Tibial nerve (tissue), 4 donors: ENCODE measurements around the gene ZFP90. TPM values are rescaled to one million over a fixed set of nuclear protein-coding genes. Genes with fewer than 3 reads are reported as not detected.

Experiments used
- DNase-seq, 2 donors: peaks; one replicate each; pipeline ENCODE4 v3.0.0-alpha.2; 2019; ENCODE audit warnings: low spot score in 2 of 2
- H3K27ac ChIP-seq, 4 donors: fragments of 200-600 bp; sonication (generic) in 3 of 4; one replicate each; pipeline ENCODE4 v1.5.1; 2017 to 2019; ENCODE audit warnings: mild to moderate bottlenecking in 1 of 4
- H3K27me3 ChIP-seq, 2 donors: fragments of 200-600 bp; sonication (generic) in 1 of 2; one replicate each; pipeline versions ENCODE4 v1.5.1 to v1.6.0; 2017 to 2019
- H3K36me3 ChIP-seq, 3 donors: fragments of 200-600 bp; sonication (generic); one replicate each; pipeline ENCODE4 v1.5.1; 2018 to 2019
- H3K4me1 ChIP-seq, 4 donors: fragments of 200-600 bp; sonication (generic) in 3 of 4; one replicate each; pipeline ENCODE4 v1.5.1; 2017 to 2019
- H3K4me3 ChIP-seq, 4 donors: fragments of 200-600 bp; sonication (generic) in 3 of 4; one replicate each; pipeline ENCODE4 v1.5.1; 2017 to 2019; ENCODE audit warnings: mild to moderate bottlenecking in 1 of 4, moderate library complexity in 1 of 4
- H3K9me3 ChIP-seq, 4 donors: fragments of 200-600 bp; sonication (generic) in 3 of 4; one replicate each; pipeline ENCODE4 v1.5.1; 2017 to 2019
- EP300 ChIP-seq, 2 donors: sonication (generic); formaldehyde crosslinking; IDR thresholded peaks; one replicate each; pipeline ENCODE4 v1.6.1; 2017; ENCODE audit warnings: antibody characterized with exemption in 2 of 2, mild to moderate bottlenecking in 1 of 2
- POLR2A ChIP-seq, 2 donors: fragments of 450-650 bp; IDR thresholded peaks; one replicate each; pipeline ENCODE4 v1.6.1; 2017; ENCODE audit warnings: antibody characterized with exemption in 2 of 2, mild to moderate bottlenecking in 2 of 2, moderate library complexity in 2 of 2
- WGBS, 2 donors: methylation state at CpG; one replicate each; pipeline ENCODE4 v1.1.5; 2018; 5-methylcytosine and 5-hydroxymethylcytosine counted together
- total RNA-seq, 4 donors: library from RNA; depleted of rRNA; stranded (reverse); fragments of >200 nt; gene quantifications; one replicate each; pipeline ENCODE4 v1.1.0, GENCODE V29; 2016
- TF ChIP-seq, protein P1 (sequence below), 5 experiments: fragments of 200-600 bp in 3 of 5; fragments of 450-650 bp in 2 of 5; sonication (generic) in 3 of 5; IDR thresholded peaks; one replicate each; pipeline ENCODE4 v1.5.1; 2016 to 2019; ENCODE audit warnings: antibody characterized with exemption in 5 of 5, mild to moderate bottlenecking in 3 of 5, moderate library complexity in 2 of 5

ZFP90 gene
- total RNA-seq, 4 donors from 2014 or later: 32.1 to 66.9 (median 48.2) TPM

GRCh38 chr16:68575082-68575481 is 36.0 kb downstream of the ZFP90 start:
- DNase-seq: no peak
- no peak for TF ChIP-seq POLR2A (IDR thresholded peaks at IDR 0.05)
- no peak for TF ChIP-seq EP300 (IDR thresholded peaks at IDR 0.05)
- TF ChIP-seq, protein P1, sequence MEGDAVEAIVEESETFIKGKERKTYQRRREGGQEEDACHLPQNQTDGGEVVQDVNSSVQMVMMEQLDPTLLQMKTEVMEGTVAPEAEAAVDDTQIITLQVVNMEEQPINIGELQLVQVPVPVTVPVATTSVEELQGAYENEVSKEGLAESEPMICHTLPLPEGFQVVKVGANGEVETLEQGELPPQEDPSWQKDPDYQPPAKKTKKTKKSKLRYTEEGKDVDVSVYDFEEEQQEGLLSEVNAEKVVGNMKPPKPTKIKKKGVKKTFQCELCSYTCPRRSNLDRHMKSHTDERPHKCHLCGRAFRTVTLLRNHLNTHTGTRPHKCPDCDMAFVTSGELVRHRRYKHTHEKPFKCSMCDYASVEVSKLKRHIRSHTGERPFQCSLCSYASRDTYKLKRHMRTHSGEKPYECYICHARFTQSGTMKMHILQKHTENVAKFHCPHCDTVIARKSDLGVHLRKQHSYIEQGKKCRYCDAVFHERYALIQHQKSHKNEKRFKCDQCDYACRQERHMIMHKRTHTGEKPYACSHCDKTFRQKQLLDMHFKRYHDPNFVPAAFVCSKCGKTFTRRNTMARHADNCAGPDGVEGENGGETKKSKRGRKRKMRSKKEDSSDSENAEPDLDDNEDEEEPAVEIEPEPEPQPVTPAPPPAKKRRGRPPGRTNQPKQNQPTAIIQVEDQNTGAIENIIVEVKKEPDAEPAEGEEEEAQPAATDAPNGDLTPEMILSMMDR (IDR thresholded peaks at IDR 0.05): no peak
- Histone ChIP-seq H3K36me3 (peaks cover 0 to 77% (median 0%) of the 10 kb centered on the region in 3 donors), H3K27me3 (no peaks in the 10 kb centered on the region), H3K9me3 (peaks cover 0 to 100% (median 47%) of the 10 kb centered on the region in 4 donors), H3K4me1 (no peaks in the 10 kb centered on the region), H3K27ac (no peak overlapping the region), H3K4me3 (no peak overlapping the region)
- WGBS, 2 donors: 100% methylated on average over 3 of the region's 3 CpGs

DNA sequence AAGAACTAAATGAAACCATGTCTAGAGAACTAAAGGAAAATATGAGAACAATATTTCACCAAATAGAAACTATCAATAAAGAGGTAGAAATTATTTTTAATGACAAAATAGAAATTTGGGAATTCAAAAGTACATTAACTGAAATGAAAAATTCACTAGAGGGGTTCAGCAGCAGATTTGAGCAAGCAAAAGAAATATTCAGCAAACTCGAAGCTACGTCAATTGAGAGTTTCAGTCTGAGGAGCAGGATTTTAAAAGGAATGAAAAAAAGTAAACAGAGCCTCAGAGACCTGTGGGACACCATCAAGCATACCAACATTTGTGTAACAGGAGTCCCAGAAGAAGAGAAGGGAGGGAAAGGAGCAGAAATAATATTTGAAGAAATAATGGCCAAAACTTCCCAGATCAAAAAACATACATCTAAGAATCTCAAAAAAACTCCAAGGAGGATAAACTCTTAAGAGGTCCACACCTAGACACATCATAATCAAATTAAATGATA is 38.3 kb downstream of the ZFP90 start:
- 86 to 91% methylated on average over 2 of the region's 2 CpGs for WGBS, 2 donors
- Histone ChIP-seq H3K4me3 (no peak overlapping the region), H3K36me3 (peaks cover 0 to 78% (median 0%) of the 10 kb centered on the region in 3 donors), H3K4me1 (no peaks in the 10 kb centered on the region), H3K27me3 (no peaks in the 10 kb centered on the region), H3K9me3 (peaks cover 0 to 100% (median 42%) of the 10 kb centered on the region in 4 donors), H3K27ac (no peak overlapping the region)
- DNase-seq: no peak
- TF ChIP-seq EP300 (IDR thresholded peaks at IDR 0.05) (no peak), POLR2A (IDR thresholded peaks at IDR 0.05) (no peak)

- no peak overlapping the region for H3K4me3 ChIP-seq
Measured at GRCh38 chr16:68590201-68590994, 51.3 kb downstream of the ZFP90 start.

GRCh38 chr16:68592466-68593337 is 53.6 kb downstream of the ZFP90 start:
- no peak for TF ChIP-seq EP300 (IDR thresholded peaks at IDR 0.05)
- no peak for TF ChIP-seq POLR2A (IDR thresholded peaks at IDR 0.05)
- TF ChIP-seq, protein P1 (IDR thresholded peaks at IDR 0.05): peak in 1 of 5 experiments; percentile 14
- 93 to 97% methylated on average over 5 of the region's 5 CpGs for WGBS, 2 donors
- Histone ChIP-seq H3K27me3 (no peaks in the 10 kb centered on the region), H3K4me1 (peaks cover 0 to 5% (median 0%) of the 10 kb centered on the region in 4 donors), H3K36me3 (peaks cover 0 to 65% (median 0%) of the 10 kb centered on the region in 3 donors), H3K27ac (no peak overlapping the region), H3K4me3 (no peak overlapping the region), H3K9me3 (peaks cover 0 to 30% (median 0%) of the 10 kb centered on the region in 4 donors)
- DNase-seq: no peak

More at GRCh38 chr16:68590201-68590994, 51.3 kb downstream of the ZFP90 start:
- Histone ChIP-seq H3K4me1 (peaks cover 0 to 5% (median 0%) of the 10 kb centered on the region in 4 donors), H3K9me3 (peaks cover 0 to 20% (median 0%) of the 10 kb centered on the region in 4 donors), H3K27ac (no peak overlapping the region), H3K36me3 (peaks cover 0 to 49% (median 0%) of the 10 kb centered on the region in 3 donors), H3K27me3 (no peaks in the 10 kb centered on the region)
- 11 to 17% methylated on average over 26 of the region's 26 CpGs for WGBS, 2 donors
- TF ChIP-seq POLR2A (IDR thresholded peaks at IDR 0.05): no peak
- TF ChIP-seq, protein P1 (IDR thresholded peaks at IDR 0.05): peak; percentile 21 to 56 (median 30)
- DNase-seq: no peak

GRCh38 chr16:68596266-68596665 is 57.2 kb downstream of the ZFP90 start:
- H3K4me3 ChIP-seq: no peak overlapping the region
- H3K9me3 ChIP-seq: peaks cover 0 to 15% (median 0%) of the 10 kb centered on the region in 4 donors
- no peaks in the 10 kb centered on the region for H3K4me1 ChIP-seq
- no peak overlapping the region for H3K27ac ChIP-seq
- H3K36me3 ChIP-seq: peaks cover 0 to 51% (median 0%) of the 10 kb centered on the region in 3 donors
- TF ChIP-seq EP300 (IDR thresholded peaks at IDR 0.05): no peak
- no peak for TF ChIP-seq POLR2A (IDR thresholded peaks at IDR 0.05)
- TF ChIP-seq, protein P1 (IDR thresholded peaks at IDR 0.05): no peak
- H3K27me3 ChIP-seq: no peaks in the 10 kb centered on the region
- 86 to 94% methylated on average over 6 of the region's 6 CpGs for WGBS, 2 donors
- no peak for DNase-seq
